ENCODE measurements around the gene KBTBD6.
"Not testable (repeated sequence)": the region's sequence is repeated elsewhere in the genome, so short reads cannot be mapped to it uniquely, and the experiment has no call there.

Gene KBTBD6

GRCh38 chr13:41107104-41107571 lies 25.5 kb downstream of the KBTBD6 start:
- no peaks in the 10 kb centered on the region for H3K27me3 ChIP-seq (replicated peaks; ENCODE audit: control insufficient read depth, insufficient read depth, low read length, poor library complexity, severe bottlenecking)
- no peak overlapping the region for H3K27ac ChIP-seq (ENCODE audit: insufficient read depth, low read length, poor library complexity, severe bottlenecking)
- H3K4me1 ChIP-seq (ENCODE audit: control insufficient read depth, insufficient read depth, low read length, poor library complexity, severe bottlenecking), result no peaks in the 10 kb centered on the region
- no peaks in the 10 kb centered on the region for H3K36me3 ChIP-seq (ENCODE audit: control insufficient read depth, insufficient read depth, low read length)
- H3K9me3 ChIP-seq (ENCODE audit: control insufficient read depth, low read length), result no peaks in the 10 kb centered on the region
- H3K4me3 ChIP-seq (ENCODE audit: insufficient read depth, low read depth, low read length, poor library complexity, severe bottlenecking), result no peak overlapping the region
- DNase-seq, result no peak

DNA sequence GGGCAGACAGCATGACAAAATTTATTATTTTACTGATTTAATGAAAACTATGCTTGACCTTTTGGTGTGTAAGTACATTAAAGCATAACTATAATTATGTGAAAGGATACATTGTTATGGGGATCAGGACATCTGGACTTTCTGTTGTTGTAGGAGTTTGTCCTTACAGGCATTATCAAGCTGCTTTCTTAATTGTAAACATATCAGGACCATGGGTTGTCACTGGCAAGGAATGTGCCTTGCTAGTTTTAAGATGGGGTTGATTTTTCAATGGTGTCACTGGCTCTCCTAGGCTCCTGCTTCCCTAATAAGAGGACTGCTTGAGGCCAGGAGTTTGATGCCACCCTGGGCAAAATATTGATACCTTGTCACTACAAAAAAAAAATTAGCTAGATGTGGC lies 32.6 kb downstream of the KBTBD6 start:
- no peak for DNase-seq
- H3K4me3 ChIP-seq (ENCODE audit: insufficient read depth, low read depth, low read length, poor library complexity, severe bottlenecking), result no peak overlapping the region
- no peaks in the 10 kb centered on the region for H3K36me3 ChIP-seq (ENCODE audit: control insufficient read depth, insufficient read depth, low read length)
- H3K27me3 ChIP-seq (replicated peaks; ENCODE audit: control insufficient read depth, insufficient read depth, low read length, poor library complexity, severe bottlenecking), result no peaks in the 10 kb centered on the region
- H3K4me1 ChIP-seq (ENCODE audit: control insufficient read depth, insufficient read depth, low read length, poor library complexity, severe bottlenecking), result no peaks in the 10 kb centered on the region
- no peak overlapping the region for H3K27ac ChIP-seq (ENCODE audit: insufficient read depth, low read length, poor library complexity, severe bottlenecking)
- no peaks in the 10 kb centered on the region for H3K9me3 ChIP-seq (ENCODE audit: control insufficient read depth, low read length)

DNA sequence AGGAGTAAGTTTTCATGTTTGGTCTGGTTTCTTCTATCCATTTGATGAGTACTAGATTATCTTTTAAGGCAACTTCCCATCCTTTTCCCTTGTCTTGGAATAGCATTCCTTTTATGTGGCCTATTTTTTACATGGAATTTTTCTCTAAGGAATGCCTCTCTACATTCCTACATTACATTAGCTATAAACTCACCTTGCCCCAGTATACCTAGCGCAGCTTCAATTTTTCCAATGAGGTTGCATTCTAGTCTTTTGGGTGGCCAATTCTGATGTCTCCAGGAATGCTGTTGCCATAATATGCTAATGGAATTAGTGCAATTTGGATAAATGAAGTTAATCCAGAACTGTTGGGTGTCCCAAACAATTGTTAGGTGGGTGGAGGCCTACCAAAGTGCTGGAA lies 33.8 kb downstream of the KBTBD6 start:
- H3K9me3 ChIP-seq (ENCODE audit: control insufficient read depth, low read length), result no peaks in the 10 kb centered on the region

DNA sequence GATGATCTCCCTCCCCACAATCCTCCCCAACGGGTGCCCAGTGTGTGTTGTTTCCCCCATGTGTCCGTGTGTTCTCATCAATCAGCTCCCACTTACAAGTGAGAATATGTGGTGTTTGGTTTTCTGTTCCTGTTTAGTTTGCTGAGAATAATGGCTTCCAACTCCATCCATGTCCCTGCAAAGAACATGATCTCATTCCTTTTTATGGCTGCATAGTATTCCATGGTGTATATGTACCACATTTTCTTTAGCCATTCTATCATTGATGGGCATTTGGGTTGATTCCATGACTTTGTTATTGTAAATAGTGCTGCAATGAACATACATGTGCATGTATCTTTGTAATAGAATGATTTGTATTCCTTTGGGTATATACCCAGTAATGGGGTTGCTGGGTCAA lies 36.9 kb downstream of the KBTBD6 start:
- not testable (repeated sequence) for H3K36me3 ChIP-seq (ENCODE audit: control insufficient read depth, insufficient read depth, low read length); H3K27ac ChIP-seq (ENCODE audit: insufficient read depth, low read length, poor library complexity, severe bottlenecking)

More for the DNA sequence above, 33.8 kb downstream of the KBTBD6 start:
- no peak for DNase-seq
- H3K4me3 ChIP-seq (ENCODE audit: insufficient read depth, low read depth, low read length, poor library complexity, severe bottlenecking), result no peak overlapping the region
- H3K4me1 ChIP-seq (ENCODE audit: control insufficient read depth, insufficient read depth, low read length, poor library complexity, severe bottlenecking), result no peaks in the 10 kb centered on the region
- no peaks in the 10 kb centered on the region for H3K27me3 ChIP-seq (replicated peaks; ENCODE audit: control insufficient read depth, insufficient read depth, low read length, poor library complexity, severe bottlenecking)
- no peaks in the 10 kb centered on the region for H3K36me3 ChIP-seq (ENCODE audit: control insufficient read depth, insufficient read depth, low read length)
- H3K27ac ChIP-seq (ENCODE audit: insufficient read depth, low read length, poor library complexity, severe bottlenecking), result no peak overlapping the region

GRCh38 chr13:41085961-41086585 lies 46.5 kb downstream of the KBTBD6 start:
- no peak overlapping the region for H3K4me3 ChIP-seq (ENCODE audit: insufficient read depth, low read depth, low read length, poor library complexity, severe bottlenecking)

More for the DNA sequence above, 36.9 kb downstream of the KBTBD6 start:
- H3K4me1 ChIP-seq (ENCODE audit: control insufficient read depth, insufficient read depth, low read length, poor library complexity, severe bottlenecking); H3K27me3 ChIP-seq (replicated peaks; ENCODE audit: control insufficient read depth, insufficient read depth, low read length, poor library complexity, severe bottlenecking); DNase-seq; H3K9me3 ChIP-seq (ENCODE audit: control insufficient read depth, low read length); H3K4me3 ChIP-seq (ENCODE audit: insufficient read depth, low read depth, low read length, poor library complexity, severe bottlenecking): not testable (repeated sequence)

DNA sequence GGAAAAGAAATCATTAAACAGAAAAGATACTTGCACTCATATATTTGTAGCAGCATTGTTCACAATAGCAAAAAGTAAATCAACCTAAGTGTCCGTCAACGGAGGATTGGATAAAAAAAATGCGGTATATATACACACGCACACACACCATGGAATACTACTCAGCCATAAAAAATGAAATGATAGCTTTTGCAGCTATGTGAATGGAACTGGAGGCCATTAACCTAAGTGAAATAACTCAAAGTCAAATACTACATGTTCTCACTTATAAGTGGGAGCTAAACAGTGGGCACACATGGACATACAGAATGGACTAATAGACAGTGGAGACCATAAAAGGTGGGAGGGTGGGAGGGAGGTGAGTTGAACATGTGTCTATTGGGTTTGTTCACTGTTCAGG lies 52.9 kb downstream of the KBTBD6 start:
- DNase-seq, result no peak
- H3K4me1 ChIP-seq (ENCODE audit: control insufficient read depth, insufficient read depth, low read length, poor library complexity, severe bottlenecking), result no peaks in the 10 kb centered on the region
- H3K36me3 ChIP-seq (ENCODE audit: control insufficient read depth, insufficient read depth, low read length), result peaks cover 39% of the 10 kb centered on the region
- H3K9me3 ChIP-seq (ENCODE audit: control insufficient read depth, low read length), result no peaks in the 10 kb centered on the region
- no peak overlapping the region for H3K27ac ChIP-seq (ENCODE audit: insufficient read depth, low read length, poor library complexity, severe bottlenecking)
- H3K4me3 ChIP-seq (ENCODE audit: insufficient read depth, low read depth, low read length, poor library complexity, severe bottlenecking), result no peak overlapping the region
- no peaks in the 10 kb centered on the region for H3K27me3 ChIP-seq (replicated peaks; ENCODE audit: control insufficient read depth, insufficient read depth, low read length, poor library complexity, severe bottlenecking)

More at GRCh38 chr13:41085961-41086585, 46.5 kb downstream of the KBTBD6 start:
- Histone ChIP-seq H3K27ac (ENCODE audit: insufficient read depth, low read length, poor library complexity, severe bottlenecking) (no peak overlapping the region), H3K9me3 (ENCODE audit: control insufficient read depth, low read length) (no peaks in the 10 kb centered on the region), H3K36me3 (ENCODE audit: control insufficient read depth, insufficient read depth, low read length) (peaks cover 12% of the 10 kb centered on the region), H3K4me1 (ENCODE audit: control insufficient read depth, insufficient read depth, low read length, poor library complexity, severe bottlenecking) (no peaks in the 10 kb centered on the region), H3K27me3 (replicated peaks; ENCODE audit: control insufficient read depth, insufficient read depth, low read length, poor library complexity, severe bottlenecking) (no peaks in the 10 kb centered on the region)
- DNase-seq, result no peak

All from effector memory CD4-positive, alpha-beta T cell (primary cell).